GM18508 (cell line): ENCODE results near the gene PIP4P1.
"Not testable (repeated sequence)": the region's sequence is repeated elsewhere in the genome, so short reads cannot be mapped to it uniquely, and the experiment has no call there.

Experiments
- ATAC-seq: cut with Tn5 transposase; IDR thresholded peaks from one replicate; pipeline ENCODE4 v1.9.1; 2021; ENCODE audit warnings: moderate number of reproducible peaks; ENCODE audit not compliant: insufficient read depth, unreplicated experiment

PIP4P1 gene

GRCh38 chr14:20477211-20477876 is 16.1 kb upstream of the PIP4P1 start:
- no peak for ATAC-seq

DNA sequence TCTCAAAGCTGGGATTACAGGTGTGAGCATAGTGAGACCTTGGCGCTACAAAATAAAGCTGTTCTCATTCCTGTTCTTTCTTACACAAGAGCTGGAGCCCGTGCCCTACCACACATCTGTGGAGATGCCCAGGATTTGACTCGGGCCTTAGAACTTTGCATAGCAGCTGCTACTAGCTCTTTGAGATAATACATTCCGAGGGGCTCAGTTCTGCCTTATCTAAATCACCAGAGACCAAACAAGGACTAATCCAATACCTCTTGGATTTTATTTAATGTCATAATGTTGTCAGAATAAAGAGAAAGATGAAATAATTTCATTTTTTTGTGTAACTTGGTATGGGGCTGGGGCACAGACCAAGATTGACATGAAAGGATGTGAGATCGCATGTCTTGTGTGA is 15.5 kb upstream of the PIP4P1 start:
- no peak for ATAC-seq

DNA sequence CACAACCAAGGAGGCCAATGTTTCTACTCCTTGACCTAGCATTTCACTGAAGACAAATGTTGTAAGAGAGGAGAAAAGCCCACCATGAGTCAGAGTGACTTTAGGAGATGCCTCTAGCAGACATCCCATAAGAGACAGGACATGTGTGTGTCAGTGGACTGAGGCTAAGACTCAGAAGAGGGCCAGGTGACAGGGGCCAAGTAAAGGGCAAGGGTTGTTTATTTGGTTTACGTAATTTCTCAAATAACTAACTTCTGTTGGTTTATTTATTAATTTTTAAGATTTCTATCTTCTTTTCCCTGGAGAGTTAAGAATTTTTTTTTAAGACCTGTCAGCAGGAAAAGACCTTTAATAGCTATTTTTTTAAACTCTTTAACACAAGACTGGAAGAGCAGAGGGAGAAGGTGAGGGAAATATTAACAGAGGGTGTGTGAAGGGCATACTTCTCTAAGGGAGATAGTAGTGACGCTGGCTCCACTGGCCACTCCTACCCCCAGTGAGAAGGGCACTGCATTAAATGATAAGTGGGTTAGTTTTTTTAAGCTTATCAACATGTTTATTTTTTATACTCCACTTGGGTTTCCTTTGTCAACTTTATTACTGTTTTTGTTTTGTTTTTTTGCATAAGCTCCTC is 11.4 kb upstream of the PIP4P1 start:
- no peak for ATAC-seq

GRCh38 chr14:20470603-20470901 is 9.3 kb upstream of the PIP4P1 start:
- no peak for ATAC-seq

DNA sequence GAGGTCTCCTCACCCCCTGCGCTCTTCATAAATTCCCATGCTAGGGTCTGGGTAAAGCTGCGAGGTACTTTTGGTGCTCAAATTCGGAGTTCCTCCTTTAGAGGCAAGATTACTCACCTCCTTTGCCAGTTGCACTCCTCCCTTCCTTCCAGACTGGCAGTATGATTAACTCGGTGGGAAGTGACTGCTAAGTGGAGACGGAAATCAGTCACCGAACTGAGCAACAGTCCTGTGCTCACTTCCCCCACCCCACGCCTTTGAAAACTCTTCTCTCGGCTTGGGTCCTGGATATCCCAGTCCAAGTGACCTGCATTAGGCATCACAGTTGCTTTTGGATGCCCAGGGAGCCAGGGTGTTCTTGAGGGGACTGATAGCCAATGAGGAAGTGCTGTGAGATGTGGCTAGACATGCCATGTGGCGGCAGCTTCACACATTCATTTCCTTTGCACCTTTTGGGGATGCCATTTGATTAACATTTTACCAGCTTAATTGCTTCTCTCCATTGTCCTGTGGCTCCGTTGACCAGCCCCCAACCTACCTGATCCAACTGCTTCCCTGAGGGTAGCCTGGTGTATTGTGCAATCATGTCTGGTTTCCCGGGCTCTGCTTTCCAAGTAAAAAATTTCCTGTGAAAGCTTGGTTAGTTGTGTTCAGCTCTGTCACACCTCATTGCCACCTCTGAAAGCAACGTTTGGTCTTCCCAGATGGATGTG is 8.8 kb upstream of the PIP4P1 start:
- peak; percentile 25 for ATAC-seq

- ATAC-seq: peak; percentile 79
Observed at GRCh38 chr14:20469242-20469889, 8.1 kb upstream of the PIP4P1 start, which contains the start of gene PNP. PNP (plus strand) TSS chr14:20469406; CDS start chr14:20469525, 119 bp downstream.

GRCh38 chr14:20468764-20469241 is 7.6 kb upstream of the PIP4P1 start:
- ATAC-seq: no peak

GRCh38 chr14:20460458-20461224 is 593 bp downstream of the PIP4P1 start:
- no peak for ATAC-seq

- ATAC-seq: no peak
Observed at GRCh38 chr14:20458031-20458789, 3.0 kb downstream of the PIP4P1 start.

GRCh38 chr14:20456971-20457370 is 4.3 kb downstream of the PIP4P1 start:
- no peak for ATAC-seq

DNA sequence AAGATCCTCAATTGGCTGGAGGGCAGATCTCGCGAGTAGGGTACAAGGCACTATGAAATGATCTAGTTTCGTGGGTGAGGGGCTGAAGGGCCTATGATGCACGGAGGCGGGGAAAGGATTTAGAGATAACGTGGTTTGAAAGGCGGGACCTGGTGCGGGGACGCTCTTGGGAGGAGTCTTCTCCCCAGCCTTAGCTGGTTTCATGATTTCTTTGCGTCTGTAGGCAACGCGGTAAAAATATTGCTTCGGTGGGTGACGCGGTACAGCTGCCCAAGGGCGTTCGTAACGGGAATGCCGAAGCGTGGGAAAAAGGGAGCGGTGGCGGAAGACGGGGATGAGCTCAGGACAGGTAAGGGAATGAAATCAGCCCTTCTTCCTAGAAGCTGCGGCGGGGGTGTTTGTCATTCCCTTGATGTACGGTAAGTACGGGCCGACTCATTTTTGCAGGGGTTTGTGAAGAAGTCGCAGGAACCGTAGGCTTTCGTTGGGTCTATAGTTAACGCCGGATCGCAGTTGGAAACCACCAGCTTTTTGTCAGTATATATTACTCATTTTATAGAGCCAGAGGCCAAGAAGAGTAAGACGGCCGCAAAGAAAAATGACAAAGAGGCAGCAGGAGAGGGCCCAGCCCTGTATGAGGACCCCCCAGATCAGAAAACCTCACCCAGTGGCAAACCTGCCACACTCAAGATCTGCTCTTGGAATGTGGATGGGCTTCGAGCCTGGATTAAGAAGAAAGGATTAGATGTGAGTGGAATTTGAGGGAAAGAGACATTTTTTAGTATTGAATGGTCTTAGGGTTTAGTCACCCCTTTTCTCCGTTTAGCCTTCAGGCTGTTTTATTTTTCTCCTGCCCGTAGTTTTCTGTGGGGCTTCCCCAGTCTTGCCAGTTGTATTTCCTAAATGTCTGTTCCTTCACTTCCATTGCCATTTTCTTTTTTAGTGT is 5.6 kb downstream of the PIP4P1 start:
- ATAC-seq: peak; percentile 29

DNA sequence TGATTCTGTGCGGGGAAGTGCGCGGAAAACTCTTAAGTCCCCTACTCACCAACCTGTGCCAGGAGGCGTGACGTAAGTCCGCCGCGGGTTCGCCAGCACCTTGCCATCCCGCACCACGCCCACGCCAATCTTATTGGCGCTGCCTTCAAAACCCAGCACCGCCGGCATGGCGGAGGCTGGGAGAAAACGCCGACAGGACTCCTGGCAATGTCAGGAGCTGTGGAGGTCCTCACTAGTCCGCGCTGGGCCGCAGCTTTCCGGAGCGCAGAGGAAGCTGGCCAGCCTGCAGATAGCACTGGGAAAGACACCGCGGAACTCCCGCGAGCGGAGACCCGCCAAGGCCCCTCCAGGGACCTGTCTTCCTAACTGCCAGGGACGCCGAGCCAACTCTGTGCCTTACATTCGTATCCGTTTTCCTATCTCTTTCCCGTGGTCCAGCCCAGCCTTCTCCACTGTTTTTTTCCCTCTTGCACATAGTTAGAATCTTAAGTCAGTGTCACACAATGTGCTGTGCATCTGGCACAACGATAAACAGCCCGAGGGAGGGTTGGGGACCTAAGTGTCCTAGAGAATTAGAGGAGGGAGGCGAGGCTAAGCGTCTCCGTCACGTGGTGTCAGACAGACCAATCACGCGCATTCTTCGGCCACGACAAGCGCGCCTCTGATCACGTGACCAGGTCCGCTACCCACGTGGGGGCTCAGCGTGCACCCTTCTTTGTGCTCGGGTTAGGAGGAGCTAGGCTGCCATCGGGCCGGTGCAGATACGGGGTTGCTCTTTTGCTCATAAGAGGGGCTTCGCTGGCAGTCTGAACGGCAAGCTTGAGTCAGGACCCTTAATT is 6.5 kb downstream of the PIP4P1 start, which contains the start of the genes APEX1 and OSGEP:
Gene APEX1 (plus strand): TSS at position 711 of the 839 bp plus-strand sequence. CDS start 420 bp downstream, outside the sequence.
Gene OSGEP (minus strand): TSS at position 297 of the 839 bp plus-strand sequence. CDS start 129 bp downstream, at position 168.
- ATAC-seq: peak; percentile 76

GRCh38 chr14:20452831-20453230 is 8.4 kb downstream of the PIP4P1 start:
- ATAC-seq: not testable (repeated sequence)

- no peak for ATAC-seq
Observed at GRCh38 chr14:20446889-20447288, 14.3 kb downstream of the PIP4P1 start.

GRCh38 chr14:20443650-20444049 is 17.6 kb downstream of the PIP4P1 start:
- ATAC-seq: not testable (repeated sequence)

- ATAC-seq: no peak
Observed at GRCh38 chr14:20441461-20441860, 19.8 kb downstream of the PIP4P1 start.

GRCh38 chr14:20440882-20441281 is 20.4 kb downstream of the PIP4P1 start:
- ATAC-seq: no peak
